K562 (cell line): Measurements from ENCODE around the gene PPL. TPM values are rescaled to one million over a fixed set of nuclear protein-coding genes. Genes with fewer than 3 reads are reported as not detected.
A peak's percentile ranks its signal among the peaks of the same experiment; 100 is the strongest.

ENCODE experiments used
- ATAC-seq: fragments of 200-7000 bp; cut with Tn5 transposase; 3 replicates; pipeline ENCODE4 v1.9.1; 2020; ENCODE audit warnings: moderate library complexity
- BruUV-seq: library from RNA; stranded (reverse); fragments of 400-500 nt; replicated peaks from 2 replicates; lab custom pipeline; 2021; lab: Mats Ljungman, UMichigan
- CTCF ChIA-PET: fragments of 300-600 bp; formaldehyde crosslinking; extraction: SDS; loops from one replicate; lab custom pipeline; 2021; ENCODE audit warnings: low intra/inter-chr PET ratio; lab: Yijun Ruan, JAX
- POLR2A ChIA-PET: fragments of 300-600, 350-650 bp; sonication (Branson Sonifier 250); formaldehyde crosslinking; extraction: SDS; loops from one replicate; lab custom pipeline; 2021; ENCODE audit warnings: antibody characterized with exemption, inconsistent platforms; lab: Yijun Ruan, JAX
- DNase-seq, 4 experiments: peaks; one replicate each; pipeline versions ENCODE4 v3.0.0 to v3.0.0-alpha.2; 2011 to 2018; ENCODE audit warnings: low spot score in 3 of 4, mixed read lengths in 3 of 4; ENCODE audit errors: extremely low read depth in 1 of 4
- FAIRE-seq: peaks from 2 replicates; lab custom pipeline; 2011; peaks lifted over from hg19 to GRCh38; lab: Jason Lieb, UNC
- H2AFZ ChIP-seq: 2 replicates; pipeline ENCODE4 v1.6.0; 2011; ENCODE audit warnings: low read depth, low read length, control low read depth, inconsistent platforms
- H3K27ac ChIP-seq: fragments of 200-600 bp; 3 replicates; pipeline ENCODE4 v1.8.0; 2011; ENCODE audit warnings: low read depth, mild to moderate bottlenecking, control low read depth, inconsistent platforms, low read length, moderate library complexity, mixed read lengths; ENCODE audit errors: extremely low read depth
- H3K27me3 ChIP-seq, 2 experiments: fragments of 300-600 bp in 1 of 2; 2 replicates in 1 of 2; 3 replicates in 1 of 2; pipeline versions ENCODE4 v1.6.0 to v1.8.0; 2011; ENCODE audit warnings: inconsistent platforms in 2 of 2, low read length in 2 of 2, mild to moderate bottlenecking in 1 of 2, mixed read lengths in 1 of 2, moderate library complexity in 1 of 2; ENCODE audit not compliant: control insufficient read depth in 2 of 2, insufficient read depth in 2 of 2
- H3K36me3 ChIP-seq: fragments of 300-600 bp; 3 replicates; pipeline ENCODE4 v1.8.0; 2011; ENCODE audit warnings: mild to moderate bottlenecking, low read length, inconsistent platforms; ENCODE audit not compliant: control insufficient read depth, insufficient read depth
- H3K4me1 ChIP-seq, 2 experiments: fragments of 200-600 bp in 1 of 2; replicated peaks in 1 of 2; 2 replicates in 1 of 2; 3 replicates in 1 of 2; pipeline versions ENCODE4 v1.5.1 to v1.8.0; 2011; ENCODE audit warnings: inconsistent platforms in 2 of 2, low read length in 2 of 2, mild to moderate bottlenecking in 1 of 2, mixed read lengths in 1 of 2, moderate library complexity in 1 of 2; ENCODE audit not compliant: control insufficient read depth in 2 of 2, insufficient read depth in 2 of 2
- H3K4me2 ChIP-seq: 2 replicates; pipeline ENCODE4 v1.6.1; 2011; ENCODE audit warnings: low read length, control low read depth, inconsistent platforms, mixed read lengths; ENCODE audit not compliant: insufficient read depth
- H3K4me3 ChIP-seq: fragments of 200-600 bp; sonication (generic), shearing (Covaris generic); 2 replicates; pipeline ENCODE4 v1.5.1; 2016; ENCODE audit warnings: control low read depth, inconsistent platforms
- H3K79me2 ChIP-seq: fragments of 200-600 bp; 3 replicates; pipeline ENCODE4 v1.8.0; 2011; ENCODE audit warnings: low read length, inconsistent platforms; ENCODE audit not compliant: control insufficient read depth, insufficient read depth
- H3K9ac ChIP-seq, 2 experiments: 2 replicates each; pipeline versions ENCODE4 v1.6.0 to v1.6.1; 2011; ENCODE audit warnings: low read depth in 2 of 2, low read length in 2 of 2, control low read depth in 1 of 2, inconsistent platforms in 1 of 2, mild to moderate bottlenecking in 1 of 2, mixed read lengths in 1 of 2; ENCODE audit not compliant: insufficient read depth in 1 of 2
- H3K9me1 ChIP-seq: one replicate; pipeline ENCODE4 v1.6.0; 2011; ENCODE audit warnings: inconsistent platforms, mild to moderate bottlenecking, low read length, moderate library complexity; ENCODE audit not compliant: control insufficient read depth, insufficient read depth
- H3K9me3 ChIP-seq: replicated peaks from 2 replicates; pipeline ENCODE4 v1.5.1; 2011; ENCODE audit warnings: low read depth, low read length, inconsistent platforms; ENCODE audit not compliant: control insufficient read depth, insufficient read depth
- H4K20me1 ChIP-seq: replicated peaks from 2 replicates; pipeline ENCODE4 v1.6.1; 2011; ENCODE audit warnings: low read length, inconsistent platforms, mixed read lengths; ENCODE audit not compliant: control insufficient read depth, insufficient read depth
- MEF2D ChIP-seq: conservative IDR thresholded peaks from 2 replicates; pipeline ENCODE4 v1.6.1; 2016; ENCODE audit warnings: low read depth, missing genetic modification characterization, missing compliant biosample characterization
- PURB ChIP-seq: sonication (generic); formaldehyde crosslinking; IDR thresholded peaks from 2 replicates; pipeline ENCODE4 v1.9.0; 2021; ENCODE audit warnings: low read depth, mild to moderate bottlenecking, missing genetic modification reagents
- TRIM28 ChIP-seq: fragments of 450-650 bp; IDR thresholded peaks from 2 replicates; pipeline ENCODE4 v1.6.1; 2017
- ZNF586 ChIP-seq: fragments of 450-650 bp; formaldehyde crosslinking; conservative IDR thresholded peaks from 2 replicates; pipeline ENCODE4 v1.4.0; 2020; ENCODE audit warnings: mild to moderate bottlenecking, moderate library complexity
- WGBS: fragments of 100-300 bp; shearing (Covaris generic); methylation state at CpG from one replicate; pipeline ENCODE4 v1.1.6; 2016; ENCODE audit warnings: low coverage, mixed read lengths; ENCODE audit not compliant: insufficient coverage; ENCODE audit errors: missing lambda C conversion rate; 5-methylcytosine and 5-hydroxymethylcytosine counted together
- in situ Hi-C: fragments of 300-500 bp; cut with MboI; formaldehyde crosslinking; loops from 4 replicates; pipeline ENCODE4 v1.15.0; 2018; ENCODE audit warnings: inconsistent platforms, mixed read lengths
- intact Hi-C: fragments of 100-400 bp; cut with micrococcal nuclease; formaldehyde crosslinking; loops from 2 replicates; pipeline ENCODE4 v1.14.2; 2022
- polyA plus RNA-seq, 8 experiments: library from polyadenylated mRNA; depleted of rRNA in 4 of 8; stranded (reverse) in 5 of 8; unstranded in 3 of 8; fragments of >200 nt; fragmentation: Nextera tagmentation in 2 of 8; fragmentation: Illumina TruSeq in 1 of 8; extraction: Ambion mirVana in 2 of 8; extraction: Trizol in 1 of 8; gene quantifications; 2 replicates each; pipeline versions ENCODE4 v1.2.1 to v1.2.3, GENCODE V29; 2011 to 2014; ENCODE audit warnings: inconsistent platforms in 1 of 8, missing spikeins in 1 of 8
- total RNA-seq, 7 experiments: library from RNA; depleted of rRNA in 6 of 7; stranded (reverse); fragments of >200 nt in 6 of 7; fragmentation: Illumina TruSeq in 2 of 7; extraction: Trizol in 2 of 7; gene quantifications; 2 replicates each; pipeline versions ENCODE4 v1.2.1 to v1.2.3, GENCODE V29; 2011 to 2021; ENCODE audit warnings: low replicate concordance in 1 of 7
- TF ChIP-seq, protein P1 (sequence below): fragments of 200-800 bp; sonication (Bioruptor generic); IDR thresholded peaks from 2 replicates; pipeline ENCODE4 v1.6.1; 2017; ENCODE audit warnings: missing genetic modification characterization, missing compliant biosample characterization
- TF ChIP-seq, protein P2 (sequence below): fragments of 450-650 bp; IDR thresholded peaks from 2 replicates; pipeline ENCODE4 v1.6.1; 2016

PPL gene
- total and polyA plus RNA-seq, 9 of the 15 experiments (the other 6 are each of a cell fraction or from before 2014, with no cell fraction given), result 0.01 to 0.15 (median 0.07) TPM; not detected in 3

DNA sequence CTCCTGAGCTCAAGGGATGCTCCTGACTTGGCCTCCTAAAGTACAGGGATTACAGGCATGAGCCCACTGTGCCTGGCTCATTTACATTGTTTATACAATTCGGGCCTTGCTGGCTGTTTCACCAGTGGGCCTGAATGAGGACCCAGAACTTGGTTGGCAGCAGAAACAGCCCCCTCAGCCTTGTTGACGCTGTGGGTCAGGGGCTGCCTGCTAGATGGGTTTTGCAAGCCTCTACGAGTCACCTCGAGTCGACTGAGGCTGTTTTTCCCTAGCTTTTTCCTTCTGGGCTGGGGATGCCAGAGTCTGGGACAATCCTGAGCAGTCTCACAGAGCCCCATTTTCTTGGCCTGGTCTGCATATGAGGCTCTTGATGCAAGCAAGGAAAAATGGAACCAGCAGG is 16.1 kb downstream of the PPL start:
- FAIRE-seq, result no peak
- H2AFZ ChIP-seq, result no peak overlapping the region

DNA sequence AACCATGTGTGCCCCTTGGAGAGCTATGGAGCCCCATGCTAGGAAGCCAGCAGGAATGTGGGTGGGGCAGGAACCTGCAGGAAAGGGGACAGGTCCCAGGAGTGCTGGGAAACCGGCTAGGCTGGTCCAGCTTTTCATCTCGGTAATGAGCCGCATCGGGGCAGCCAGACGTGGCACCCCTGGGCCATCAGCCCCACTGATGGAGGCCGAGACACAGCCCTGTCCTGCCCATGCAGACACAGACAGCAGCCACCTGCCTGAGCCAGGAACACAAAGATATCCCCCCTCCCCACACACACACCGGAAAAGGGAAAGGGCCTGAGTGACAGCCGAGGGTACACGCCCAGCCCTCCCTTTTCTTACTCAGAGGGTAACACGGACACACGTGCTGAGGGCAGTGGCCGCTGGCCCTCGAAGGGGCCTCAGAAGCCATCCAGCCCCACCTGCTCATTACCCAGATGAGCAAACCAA is 18.1 kb downstream of the PPL start:
- H3K79me2 ChIP-seq, result no peaks in the 10 kb centered on the region
- no TSS peak for BruUV-seq

More for the DNA sequence above, 16.1 kb downstream of the PPL start:
- no peak for TF ChIP-seq PURB
- WGBS, result 0% methylated on average over 5 of the region's 5 CpGs
- peaks cover 16 to 49% of the 10 kb centered on the region in 2 experiments; a peak in 4 of 5 replicates for H3K27me3 ChIP-seq
- intact Hi-C loops, result no loop called here
- no peaks in the 10 kb centered on the region for H3K9me3 ChIP-seq
- H3K9me1 ChIP-seq, result no peaks in the 10 kb centered on the region
- no peak overlapping the region for H3K4me2 ChIP-seq
- no peak overlapping the region for H3K9ac ChIP-seq
- no peak overlapping the region for H3K4me3 ChIP-seq
- H4K20me1 ChIP-seq, result no peaks in the 10 kb centered on the region
- H3K4me1 ChIP-seq, result peaks cover 0 to 10% of the 10 kb centered on the region in 2 experiments; a peak in 2 of 5 replicates
- DNase-seq (no peak), ATAC-seq (no peak)
- H3K79me2 ChIP-seq, result no peaks in the 10 kb centered on the region
- CTCF ChIA-PET, result no interaction called here
- H3K27ac ChIP-seq, result no peak overlapping the region
- POLR2A ChIA-PET, result interaction anchor here (0.7 to 2.4 kb wide), 3 partner anchors 10 to 56 kb away, joined by 3 to 9 read pairs (median 9); no protein-coding TSS in a partner anchor
- no TSS peak for BruUV-seq
- in situ Hi-C loops, result no loop called here
- no peaks in the 10 kb centered on the region for H3K36me3 ChIP-seq

More for the DNA sequence above, 18.1 kb downstream of the PPL start:
- 1% methylated on average over 10 of the region's 13 CpGs for WGBS
- no peak overlapping the region for H2AFZ ChIP-seq
- no peaks in the 10 kb centered on the region for H3K36me3 ChIP-seq
- ATAC-seq, result peak; percentile 49; the same call in 2 of the 3 replicates
- ChIA-PET POLR2A (interaction anchor here (0.6 to 1.0 kb wide), 3 partner anchors 9 to 27 kb away, joined by 3 to 4 read pairs (median 3); no protein-coding TSS in a partner anchor), CTCF (no interaction called here)
- peaks cover 9 to 46% of the 10 kb centered on the region in 2 experiments; a peak in 4 of 5 replicates for H3K27me3 ChIP-seq
- no peak overlapping the region for H3K27ac ChIP-seq
- H3K9me3 ChIP-seq, result no peaks in the 10 kb centered on the region
- no peak overlapping the region for H3K4me2 ChIP-seq
- no peak overlapping the region for H3K4me3 ChIP-seq
- intact Hi-C loops, result no loop called here
- TF ChIP-seq, protein P1, sequence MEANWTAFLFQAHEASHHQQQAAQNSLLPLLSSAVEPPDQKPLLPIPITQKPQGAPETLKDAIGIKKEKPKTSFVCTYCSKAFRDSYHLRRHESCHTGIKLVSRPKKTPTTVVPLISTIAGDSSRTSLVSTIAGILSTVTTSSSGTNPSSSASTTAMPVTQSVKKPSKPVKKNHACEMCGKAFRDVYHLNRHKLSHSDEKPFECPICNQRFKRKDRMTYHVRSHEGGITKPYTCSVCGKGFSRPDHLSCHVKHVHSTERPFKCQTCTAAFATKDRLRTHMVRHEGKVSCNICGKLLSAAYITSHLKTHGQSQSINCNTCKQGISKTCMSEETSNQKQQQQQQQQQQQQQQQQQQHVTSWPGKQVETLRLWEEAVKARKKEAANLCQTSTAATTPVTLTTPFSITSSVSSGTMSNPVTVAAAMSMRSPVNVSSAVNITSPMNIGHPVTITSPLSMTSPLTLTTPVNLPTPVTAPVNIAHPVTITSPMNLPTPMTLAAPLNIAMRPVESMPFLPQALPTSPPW (CRISPR knock-in tag), result 0 out of 2 replicates have a peak, but pooled peaks have one; percentile 13
- no peak for TF ChIP-seq ZNF586 (CRISPR knock-in tag)
- no peak for TF ChIP-seq TRIM28
- TF ChIP-seq, protein P2, sequence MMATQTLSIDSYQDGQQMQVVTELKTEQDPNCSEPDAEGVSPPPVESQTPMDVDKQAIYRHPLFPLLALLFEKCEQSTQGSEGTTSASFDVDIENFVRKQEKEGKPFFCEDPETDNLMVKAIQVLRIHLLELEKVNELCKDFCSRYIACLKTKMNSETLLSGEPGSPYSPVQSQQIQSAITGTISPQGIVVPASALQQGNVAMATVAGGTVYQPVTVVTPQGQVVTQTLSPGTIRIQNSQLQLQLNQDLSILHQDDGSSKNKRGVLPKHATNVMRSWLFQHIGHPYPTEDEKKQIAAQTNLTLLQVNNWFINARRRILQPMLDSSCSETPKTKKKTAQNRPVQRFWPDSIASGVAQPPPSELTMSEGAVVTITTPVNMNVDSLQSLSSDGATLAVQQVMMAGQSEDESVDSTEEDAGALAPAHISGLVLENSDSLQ, result peak; percentile 90
- no peak for TF ChIP-seq MEF2D (tag)
- in situ Hi-C loops, result no loop called here
- H3K4me1 ChIP-seq, result peaks cover 0 to 4% of the 10 kb centered on the region in 2 experiments; a peak in 1 of 5 replicates
- FAIRE-seq, result no peak
- no peaks in the 10 kb centered on the region for H4K20me1 ChIP-seq
- no peak for DNase-seq
- H3K9me1 ChIP-seq, result no peaks in the 10 kb centered on the region
- peak overlapping the region in 1 of 2 experiments; percentile 6; a peak in 1 of 4 replicates for H3K9ac ChIP-seq
